C4-2B (cell line): ENCODE results near the gene NMS.

Experiments used
- H3K27ac ChIP-seq: fragments of 450-650 bp; 2 replicates; pipeline ENCODE4 v1.5.1; 2017
- CTCF ChIP-seq: fragments of 450-650 bp; conservative IDR thresholded peaks from 2 replicates; pipeline ENCODE4 v1.5.1; 2017; ENCODE audit warnings: mild to moderate bottlenecking
- ZFX ChIP-seq: fragments of 450-650 bp; IDR thresholded peaks from 2 replicates; pipeline ENCODE4 v1.6.1; 2017

NMS gene

GRCh38 chr2:100520224-100520623 is 49.9 kb downstream of the NMS start:
- TF ChIP-seq ZFX (no peak), CTCF (no peak)
- no peak overlapping the region for H3K27ac ChIP-seq

- no peak for TF ChIP-seq CTCF
- no peak for TF ChIP-seq ZFX
Measured at GRCh38 chr2:100522430-100522829, 52.1 kb downstream of the NMS start.

GRCh38 chr2:100524331-100524730 is 54.0 kb downstream of the NMS start:
- H3K27ac ChIP-seq = no peak overlapping the region
- no peak for TF ChIP-seq CTCF
- TF ChIP-seq ZFX = no peak

More at GRCh38 chr2:100522430-100522829, 52.1 kb downstream of the NMS start:
- H3K27ac ChIP-seq = no peak overlapping the region

- no peak overlapping the region for H3K27ac ChIP-seq
- TF ChIP-seq CTCF = no peak
- no peak for TF ChIP-seq ZFX
Measured at GRCh38 chr2:100526868-100527267, 56.6 kb downstream of the NMS start.

GRCh38 chr2:100527440-100528015 is 57.2 kb downstream of the NMS start:
- TF ChIP-seq ZFX = no peak
- H3K27ac ChIP-seq = no peak overlapping the region

GRCh38 chr2:100529176-100529575 is 58.9 kb downstream of the NMS start:
- TF ChIP-seq ZFX = no peak
- no peak for TF ChIP-seq CTCF
- no peak overlapping the region for H3K27ac ChIP-seq

GRCh38 chr2:100529900-100530299 is 59.6 kb downstream of the NMS start:
- TF ChIP-seq ZFX (no peak), CTCF (no peak)
- no peak overlapping the region for H3K27ac ChIP-seq
